Measurements from ENCODE around the gene GPN2. TPM values are rescaled to one million over a fixed set of nuclear protein-coding genes. Genes with fewer than 3 reads are reported as not detected.
A peak's percentile ranks its signal among the peaks of the same experiment; 100 is the strongest.
"Not testable (repeated sequence)": the region's sequence is repeated elsewhere in the genome, so short reads cannot be mapped to it uniquely, and the experiment has no call there.

The GPN2 gene
- total RNA-seq, 8 experiments from 2014 or later: 11.5 to 39.5 (median 15.8) TPM

- Histone ChIP-seq H3K4me1 (replicated peaks in 1 of 2) (no peaks in the 10 kb centered on the region), H3K27ac (no peak overlapping the region), H3K4me3 (no peak overlapping the region)
- ATAC-seq (replicated peaks in 6 of 8): no peak
- 13 to 90% (median 81%) methylated on average over 1 to 7 of the region's 9 CpGs; no CpG with 5 or more reads in 2 of the 10 experiments for WGBS, 10 experiments
- in situ Hi-C loops (cut with MboI; ENCODE audit: low pct_unique_long_range_greater_than_20kb in 2 of 9, low sequenced_read_pairs in 9 of 9, unreplicated experiment in 9 of 9): no loop called here
Measured at GRCh38 chr1:26852701-26853100, 37.4 kb downstream of the GPN2 start.

DNA sequence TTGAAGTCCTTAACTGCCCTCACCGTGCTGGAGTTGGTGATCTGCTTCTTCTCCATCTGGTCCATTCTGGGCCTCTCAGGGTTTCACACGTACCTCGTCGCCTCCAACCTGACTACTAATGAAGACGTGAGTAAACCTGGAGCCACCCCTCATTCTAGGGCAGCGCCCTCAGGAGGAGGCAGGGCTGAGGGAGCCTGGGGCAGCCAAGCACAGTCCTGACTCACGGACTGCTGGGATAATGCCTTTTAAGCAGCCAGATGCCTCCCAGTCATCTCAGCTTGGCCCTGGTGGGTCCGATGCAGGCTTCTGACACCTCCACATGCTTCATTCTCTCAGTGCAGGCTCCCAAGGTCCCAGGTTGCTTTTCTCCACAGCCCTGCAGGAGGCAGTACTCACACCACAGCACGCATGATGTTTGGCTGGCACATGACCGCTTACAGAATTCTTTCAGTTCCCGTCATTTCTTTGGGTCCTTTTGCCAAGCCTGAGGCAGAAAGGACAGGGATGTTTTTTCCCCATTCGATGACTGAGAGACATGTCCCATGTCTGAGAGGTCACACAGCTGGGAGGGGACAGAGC, 38.9 kb downstream of the GPN2 start:
- Histone ChIP-seq H3K27ac (no peak overlapping the region), H3K4me1 (replicated peaks in 1 of 2) (no peaks in the 10 kb centered on the region), H3K4me3 (no peak overlapping the region)
- no peak for ATAC-seq (replicated peaks in 6 of 8)
- in situ Hi-C loops (cut with MboI; ENCODE audit: low pct_unique_long_range_greater_than_20kb in 2 of 9, low sequenced_read_pairs in 9 of 9, unreplicated experiment in 9 of 9): no loop called here
- WGBS, 10 experiments: 59 to 100% (median 95%) methylated on average over 1 to 5 of the region's 12 CpGs; no CpG with 5 or more reads in 3 of the 10 experiments

DNA sequence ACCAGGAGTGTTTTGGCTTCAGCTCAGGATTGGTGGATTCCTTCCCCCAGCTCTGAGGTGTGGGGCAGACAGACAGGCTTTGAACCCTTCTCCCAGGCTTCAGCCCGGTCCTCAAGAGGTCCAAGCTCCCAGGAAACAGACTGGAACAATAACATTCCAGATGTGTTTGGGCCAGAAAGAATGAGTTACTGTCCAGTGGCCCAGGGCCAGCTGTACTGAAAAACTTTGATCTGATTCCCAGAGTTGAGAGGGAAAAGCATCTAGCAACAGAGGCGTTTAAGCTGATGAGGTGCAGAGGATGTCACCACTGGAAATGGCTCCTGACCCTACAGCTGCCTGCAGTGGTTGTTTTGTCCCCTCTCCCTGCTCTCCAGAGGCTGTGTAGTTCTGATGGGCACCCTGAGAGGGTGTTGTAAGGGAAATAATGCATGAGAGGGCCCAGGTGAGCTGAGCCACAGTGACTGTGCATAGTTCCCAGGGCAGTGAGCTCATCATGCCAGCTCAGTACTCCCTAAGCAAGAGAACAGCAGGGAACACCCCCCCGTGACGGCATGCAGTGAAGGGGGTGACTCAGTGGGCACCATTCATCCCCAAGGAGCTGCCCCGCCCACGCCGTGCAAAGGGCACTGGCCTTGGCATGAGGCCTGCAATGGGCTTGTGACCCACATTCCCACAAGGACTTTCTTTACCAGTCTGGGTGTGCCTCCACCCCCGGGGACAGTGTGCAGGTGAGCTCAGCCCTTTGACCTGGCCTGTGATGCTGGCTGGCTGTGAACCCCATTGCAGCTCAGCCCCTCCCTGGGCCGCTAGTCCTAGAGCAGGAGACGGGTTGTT, 40.9 kb downstream of the GPN2 start:
- no peak overlapping the region for H3K4me3 ChIP-seq
- in situ Hi-C loops (cut with MboI; ENCODE audit: low pct_unique_long_range_greater_than_20kb in 2 of 9, low sequenced_read_pairs in 9 of 9, unreplicated experiment in 9 of 9): no loop called here
- no peaks in the 10 kb centered on the region for H3K4me1 ChIP-seq (replicated peaks in 1 of 2)
- peak in 4 of 8 experiments; percentile 11 to 44 (median 24) for ATAC-seq (replicated peaks in 6 of 8)
- 61 to 100% (median 92%) methylated on average over 1 to 6 of the region's 10 CpGs; no CpG with 5 or more reads in 3 of the 10 experiments for WGBS, 10 experiments
- H3K27ac ChIP-seq: no peak overlapping the region

DNA sequence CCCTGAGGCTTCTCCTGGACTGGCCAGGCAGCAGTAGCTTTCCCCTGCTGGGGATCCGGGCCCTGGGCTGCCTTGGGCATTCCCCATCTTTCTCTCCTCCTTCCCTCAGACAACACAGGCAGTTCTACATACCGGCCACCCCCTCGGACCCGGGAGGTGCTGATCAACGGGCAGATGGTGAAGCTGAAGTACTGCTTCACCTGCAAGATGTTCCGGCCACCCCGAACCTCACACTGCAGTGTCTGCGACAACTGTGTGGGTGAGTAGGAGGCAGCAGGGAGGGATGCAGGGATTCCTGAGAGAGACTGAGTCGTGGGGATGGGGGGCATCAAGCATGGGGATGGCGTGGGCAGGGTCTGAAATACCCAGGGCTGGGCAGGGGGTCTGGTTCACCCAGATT, 41.6 kb downstream of the GPN2 start:
- H3K4me3 ChIP-seq: no peak overlapping the region
- WGBS, 10 experiments: 70 to 100% (median 90%) methylated on average over 1 to 6 of the region's 10 CpGs; no CpG with 5 or more reads in 3 of the 10 experiments
- H3K4me1 ChIP-seq (replicated peaks in 1 of 2): no peaks in the 10 kb centered on the region
- no peak overlapping the region for H3K27ac ChIP-seq
- in situ Hi-C loops (cut with MboI; ENCODE audit: low pct_unique_long_range_greater_than_20kb in 2 of 9, low sequenced_read_pairs in 9 of 9, unreplicated experiment in 9 of 9): no loop called here
- ATAC-seq (replicated peaks in 6 of 8): no peak

- WGBS, 10 experiments: 67 to 100% (median 89%) methylated on average over 2 to 6 of the region's 6 CpGs; no CpG with 5 or more reads in 1 of the 10 experiments
- in situ Hi-C loops (cut with MboI; ENCODE audit: low pct_unique_long_range_greater_than_20kb in 2 of 9, low sequenced_read_pairs in 9 of 9, unreplicated experiment in 9 of 9); H3K27ac ChIP-seq; ATAC-seq (replicated peaks in 6 of 8); H3K4me3 ChIP-seq; H3K4me1 ChIP-seq (replicated peaks in 1 of 2): not testable (repeated sequence)
Measured at GRCh38 chr1:26847826-26848225, 42.3 kb downstream of the GPN2 start.

DNA sequence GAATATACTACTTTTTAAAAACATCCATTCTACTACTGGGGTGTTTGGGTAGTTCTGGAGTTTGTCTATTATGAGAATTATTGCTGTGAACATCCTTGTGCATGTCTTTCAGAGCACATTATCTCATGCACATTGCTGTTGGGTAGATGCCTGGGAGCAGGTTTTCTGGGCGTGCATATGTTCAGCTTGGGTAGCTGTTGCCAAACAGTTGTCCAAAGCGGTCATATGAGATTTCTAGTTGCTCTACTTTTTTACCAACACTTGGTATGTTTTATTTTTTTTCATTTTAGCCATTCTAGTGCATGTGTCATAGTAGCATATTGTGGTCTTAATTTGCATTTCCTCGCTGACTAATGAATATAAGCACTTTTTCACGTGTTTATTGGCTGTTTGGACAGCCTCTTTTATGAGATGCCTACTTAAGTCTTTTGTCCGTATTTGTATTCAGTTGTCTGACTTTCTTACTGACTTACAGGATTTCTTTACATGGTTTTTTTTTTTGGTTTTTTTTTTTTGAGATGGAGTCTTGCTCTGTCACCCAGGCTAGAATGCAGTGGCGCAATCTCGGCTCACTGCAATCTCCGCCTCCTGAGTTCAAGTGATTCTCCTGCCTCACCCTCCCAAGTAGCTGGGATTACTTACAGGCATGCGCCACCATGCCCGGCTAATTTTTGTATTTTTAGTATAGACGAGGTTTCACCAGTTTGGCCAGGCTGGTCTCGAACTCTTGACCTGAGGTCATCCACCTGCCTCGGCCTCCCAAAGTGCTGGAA, 45.5 kb downstream of the GPN2 start:
- in situ Hi-C loops (cut with MboI; ENCODE audit: low pct_unique_long_range_greater_than_20kb in 2 of 9, low sequenced_read_pairs in 9 of 9, unreplicated experiment in 9 of 9): no loop called here
- Histone ChIP-seq H3K4me3 (no peak overlapping the region), H3K4me1 (replicated peaks in 1 of 2) (no peaks in the 10 kb centered on the region), H3K27ac (no peak overlapping the region)
- peak in 3 of 8 experiments; percentile 28 to 86 (median 63) for ATAC-seq (replicated peaks in 6 of 8)
- WGBS, 10 experiments: 51 to 100% (median 90%) methylated on average over 4 to 13 of the region's 13 CpGs

DNA sequence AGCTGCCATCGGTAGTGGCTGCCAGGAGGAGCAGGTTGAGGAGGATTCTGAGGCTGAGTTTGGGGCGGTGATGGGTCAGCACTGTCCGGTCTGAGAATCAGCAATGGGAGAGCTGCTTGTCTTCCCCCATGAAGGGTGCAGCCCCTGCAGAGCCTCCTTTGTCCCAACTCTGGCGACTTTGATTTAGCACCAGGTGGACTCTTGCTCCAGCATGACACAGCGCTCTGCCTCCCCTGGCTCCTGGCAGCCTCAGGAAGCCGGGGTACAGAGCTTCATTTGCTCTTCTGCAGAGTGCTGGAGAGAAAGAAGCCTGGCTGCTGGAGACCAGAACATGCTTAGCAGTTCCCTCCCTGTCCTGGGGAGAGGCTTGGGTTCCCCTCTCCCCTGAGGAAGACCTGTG, 50.3 kb downstream of the GPN2 start:
- peak in 2 of 8 experiments; percentile 16 to 33 for ATAC-seq (replicated peaks in 6 of 8)
- in situ Hi-C loops (cut with MboI; ENCODE audit: low pct_unique_long_range_greater_than_20kb in 2 of 9, low sequenced_read_pairs in 9 of 9, unreplicated experiment in 9 of 9): no loop called here
- WGBS, 10 experiments: 60 to 100% (median 86%) methylated on average over 1 to 4 of the region's 6 CpGs; no CpG with 5 or more reads in 3 of the 10 experiments

GRCh38 chr1:26839339-26839722, 50.8 kb downstream of the GPN2 start:
- no peak overlapping the region for H3K27ac ChIP-seq
- no peak overlapping the region for H3K4me3 ChIP-seq
- ATAC-seq (replicated peaks in 6 of 8): no peak
- in situ Hi-C loops (cut with MboI; ENCODE audit: low pct_unique_long_range_greater_than_20kb in 2 of 9, low sequenced_read_pairs in 9 of 9, unreplicated experiment in 9 of 9): no loop called here
- no peaks in the 10 kb centered on the region for H3K4me1 ChIP-seq (replicated peaks in 1 of 2)
- 83 to 100% (median 92%) methylated on average over 1 of the region's 1 CpG; no CpG with 5 or more reads in 5 of the 10 experiments for WGBS, 10 experiments

More for the DNA sequence above, 50.3 kb downstream of the GPN2 start:
- Histone ChIP-seq H3K4me1 (replicated peaks in 1 of 2) (no peaks in the 10 kb centered on the region), H3K4me3 (no peak overlapping the region), H3K27ac (no peak overlapping the region)

DNA sequence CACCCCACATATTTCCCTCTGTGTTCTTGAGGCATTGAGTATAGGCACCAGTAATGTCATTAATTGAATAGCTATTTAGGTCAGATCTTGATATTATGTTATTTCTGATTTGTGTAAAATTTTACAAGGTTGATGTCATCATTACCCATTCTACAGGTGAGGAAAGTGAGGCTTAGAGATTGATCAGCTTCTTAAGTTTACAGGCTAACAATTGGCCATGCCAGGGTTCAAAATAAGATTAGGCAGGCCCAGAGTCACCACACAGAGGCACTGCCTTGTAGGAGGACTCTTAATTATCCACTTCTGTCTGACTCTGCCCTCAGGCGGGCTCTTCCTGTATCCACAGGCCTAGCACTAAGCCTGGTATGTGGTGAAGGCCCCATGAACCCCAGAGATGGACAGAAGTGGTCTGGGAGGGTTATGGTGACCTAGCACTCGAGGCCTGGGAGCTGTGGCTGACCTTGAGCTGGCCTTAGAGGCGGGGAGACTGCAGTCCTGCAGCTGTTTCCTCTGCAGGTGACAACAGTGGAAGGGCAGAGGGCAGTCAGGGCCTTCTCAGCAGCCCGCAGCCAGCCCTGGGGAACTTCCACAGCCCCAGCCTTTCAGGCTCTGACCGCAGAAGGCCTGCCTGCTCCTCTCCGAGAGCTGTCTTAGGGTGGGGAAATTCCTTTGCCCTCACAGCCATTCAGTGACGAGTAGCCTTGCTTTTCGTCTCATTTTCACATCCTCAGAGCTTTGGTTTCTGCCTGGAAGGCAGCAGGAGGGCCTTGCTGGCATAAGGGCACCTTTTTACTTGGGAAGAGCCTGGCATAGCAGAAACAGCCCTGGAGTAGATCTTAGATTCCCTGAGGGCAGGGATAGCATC, 51.4 kb downstream of the GPN2 start:
- H3K27ac ChIP-seq: no peak overlapping the region
- no peaks in the 10 kb centered on the region for H3K4me1 ChIP-seq (replicated peaks in 1 of 2)
- in situ Hi-C loops (cut with MboI; ENCODE audit: low pct_unique_long_range_greater_than_20kb in 2 of 9, low sequenced_read_pairs in 9 of 9, unreplicated experiment in 9 of 9): no loop called here
- ATAC-seq (replicated peaks in 6 of 8): no peak
- WGBS, 10 experiments: 73 to 100% (median 83%) methylated on average over 1 to 7 of the region's 8 CpGs; no CpG with 5 or more reads in 4 of the 10 experiments
- no peak overlapping the region for H3K4me3 ChIP-seq

- in situ Hi-C loops (cut with MboI; ENCODE audit: low pct_unique_long_range_greater_than_20kb in 2 of 9, low sequenced_read_pairs in 9 of 9, unreplicated experiment in 9 of 9); ATAC-seq (replicated peaks in 6 of 8); H3K27ac ChIP-seq; H3K4me3 ChIP-seq; H3K4me1 ChIP-seq (replicated peaks in 1 of 2): not testable (repeated sequence)
- 86 to 96% (median 93%) methylated on average over 4 to 5 of the region's 5 CpGs; no CpG with 5 or more reads in 5 of the 10 experiments for WGBS, 10 experiments
Measured at GRCh38 chr1:26837665-26838064, 52.4 kb downstream of the GPN2 start.

DNA sequence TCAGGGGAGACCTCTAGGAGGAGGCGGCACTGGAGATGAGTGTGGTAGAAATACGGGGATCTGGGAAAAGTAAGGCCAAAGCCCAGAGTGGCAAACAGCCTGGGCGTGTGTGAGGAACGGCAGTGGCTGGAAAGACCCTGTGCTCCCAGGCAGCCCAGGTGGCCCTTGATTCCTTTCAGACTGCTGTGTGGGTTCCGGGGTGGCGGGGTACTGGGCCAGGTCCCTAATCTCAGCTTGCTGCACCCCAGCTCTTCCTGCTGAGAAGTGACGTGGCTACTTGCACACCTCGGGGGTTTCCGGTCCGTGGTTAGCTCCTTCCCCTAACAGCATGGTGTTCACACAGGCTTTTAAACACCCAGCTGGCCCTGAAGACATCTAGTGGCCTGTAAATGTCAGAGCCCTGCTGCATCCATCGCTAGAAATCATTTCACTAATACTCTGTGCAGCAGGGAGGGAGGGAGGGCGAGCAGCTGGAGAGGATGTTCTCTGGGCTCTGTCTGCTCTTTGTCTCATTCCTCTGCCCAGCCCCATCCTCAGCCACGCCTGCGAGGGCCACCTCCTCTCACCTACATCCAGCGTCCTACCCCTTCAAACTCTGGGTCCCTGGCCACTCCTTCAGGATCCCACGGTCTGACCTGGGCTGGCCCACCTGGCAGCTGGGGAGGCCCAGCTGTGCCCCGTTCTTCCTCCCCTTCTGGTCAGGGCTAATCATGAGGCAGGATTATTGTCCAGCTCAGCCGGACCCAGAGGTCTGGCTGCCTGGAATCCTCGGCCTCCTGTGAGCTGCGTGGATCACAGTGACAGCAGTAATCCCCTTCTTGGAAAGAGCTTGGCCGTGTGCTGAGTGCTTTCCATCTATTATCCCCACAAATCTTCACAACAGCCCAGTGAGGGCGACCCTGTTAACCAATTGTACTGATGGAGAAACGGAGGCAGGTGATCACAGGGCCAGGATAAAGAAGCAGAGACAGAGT, 56.4 kb downstream of the GPN2 start:
- H3K4me1 ChIP-seq (replicated peaks in 1 of 2): no peaks in the 10 kb centered on the region
- WGBS, 10 experiments: 60 to 100% (median 92%) methylated on average over 1 to 12 of the region's 23 CpGs; no CpG with 5 or more reads in 1 of the 10 experiments
- no peak overlapping the region for H3K4me3 ChIP-seq
- H3K27ac ChIP-seq: peak overlapping the region in 1 of 2 donors; percentile 20
- peak in 1 of 8 experiments; percentile 18 for ATAC-seq (replicated peaks in 6 of 8)
- in situ Hi-C loops (cut with MboI; ENCODE audit: low pct_unique_long_range_greater_than_20kb in 2 of 9, low sequenced_read_pairs in 9 of 9, unreplicated experiment in 9 of 9): no loop called here

All from motor neuron (in vitro differentiated cells).